ENCODE data around the gene PRSS58. TPM values are rescaled to one million over a fixed set of nuclear protein-coding genes. Genes with fewer than 3 reads are reported as not detected.
A peak's percentile ranks its signal among the peaks of the same experiment; 100 is the strongest.

PRSS58 gene
- total RNA-seq (not detected), polyA plus RNA-seq (not detected)
- long read RNA-seq, donor 1, result 0 reads
- long read RNA-seq, donor 2, result 0 reads
- long read RNA-seq, donor 3, result 0 reads
- long read RNA-seq, donor 4, result 0 reads
- long read RNA-seq, donor 5, result 0 reads
- long read RNA-seq, donor 6, result 0 reads
- long read RNA-seq, donor 7, result 0 reads
- long read RNA-seq, donor 8, result 0 reads
- long read RNA-seq, donor 9, result 0 reads
- long read RNA-seq, donor 10, result 0 reads

- WGBS, 5 donors, result 30 to 100% (median 83%) methylated on average over 1 of the region's 1 CpG
These were observed at the start of gene PRSS58 for GRCh38 chr7:142257958-142258357. Gene PRSS58 (minus strand): TSS chr7:142258058. CDS start chr7:142257707, 351 bp downstream.

DNA sequence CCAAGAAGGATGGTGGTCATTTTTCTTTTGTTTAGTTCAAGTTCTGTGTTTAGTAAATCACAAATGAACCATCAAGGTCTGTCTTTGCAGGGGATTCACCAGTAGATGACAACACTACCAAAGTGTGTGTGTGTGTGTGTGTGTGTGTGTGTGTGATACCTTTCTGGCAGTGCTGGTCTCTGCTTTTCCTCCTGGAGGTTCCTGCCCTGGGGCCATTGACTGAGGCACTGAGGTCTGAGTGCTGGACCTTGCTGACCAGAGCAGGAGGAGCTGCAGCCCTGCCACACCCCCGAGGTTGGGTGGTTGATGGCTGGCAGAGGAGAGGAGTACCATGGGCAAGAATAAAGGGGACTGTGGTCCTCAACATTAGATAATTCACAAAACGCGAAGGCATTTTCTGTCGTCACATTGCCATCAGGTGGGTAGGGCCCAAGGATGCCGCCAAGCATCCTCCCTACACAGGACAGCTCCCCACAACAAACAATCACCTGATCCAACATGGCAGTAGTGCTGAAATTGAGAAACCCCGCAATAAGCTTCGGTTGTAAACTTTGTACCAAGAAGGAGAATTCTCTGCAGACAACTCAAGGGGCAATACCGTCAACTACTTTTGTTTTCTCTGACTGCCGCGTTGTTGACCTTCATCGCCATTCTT, 49.5 kb upstream of the PRSS58 start:
- Histone ChIP-seq H3K9me3 (no peaks in the 10 kb centered on the region), H3K36me3 (no peaks in the 10 kb centered on the region), H3K27ac (no peak overlapping the region), H3K4me1 (no peaks in the 10 kb centered on the region), H3K4me3 (no peak overlapping the region), H3K27me3 (no peaks in the 10 kb centered on the region)
- no peak for DNase-seq
- no peak for TF ChIP-seq EP300 (IDR thresholded peaks at IDR 0.05)
- TF ChIP-seq, protein P1, sequence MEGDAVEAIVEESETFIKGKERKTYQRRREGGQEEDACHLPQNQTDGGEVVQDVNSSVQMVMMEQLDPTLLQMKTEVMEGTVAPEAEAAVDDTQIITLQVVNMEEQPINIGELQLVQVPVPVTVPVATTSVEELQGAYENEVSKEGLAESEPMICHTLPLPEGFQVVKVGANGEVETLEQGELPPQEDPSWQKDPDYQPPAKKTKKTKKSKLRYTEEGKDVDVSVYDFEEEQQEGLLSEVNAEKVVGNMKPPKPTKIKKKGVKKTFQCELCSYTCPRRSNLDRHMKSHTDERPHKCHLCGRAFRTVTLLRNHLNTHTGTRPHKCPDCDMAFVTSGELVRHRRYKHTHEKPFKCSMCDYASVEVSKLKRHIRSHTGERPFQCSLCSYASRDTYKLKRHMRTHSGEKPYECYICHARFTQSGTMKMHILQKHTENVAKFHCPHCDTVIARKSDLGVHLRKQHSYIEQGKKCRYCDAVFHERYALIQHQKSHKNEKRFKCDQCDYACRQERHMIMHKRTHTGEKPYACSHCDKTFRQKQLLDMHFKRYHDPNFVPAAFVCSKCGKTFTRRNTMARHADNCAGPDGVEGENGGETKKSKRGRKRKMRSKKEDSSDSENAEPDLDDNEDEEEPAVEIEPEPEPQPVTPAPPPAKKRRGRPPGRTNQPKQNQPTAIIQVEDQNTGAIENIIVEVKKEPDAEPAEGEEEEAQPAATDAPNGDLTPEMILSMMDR (IDR thresholded peaks at IDR 0.05), result no peak
- TF ChIP-seq POLR2A (IDR thresholded peaks at IDR 0.05), result no peak
- no peak for TF ChIP-seq POLR2AphosphoS5 (IDR thresholded peaks at IDR 0.05)
- intact Hi-C loops (cut with DNase I; ENCODE audit: low total_unique reads), result no loop called here
- WGBS, 5 donors, result 79 to 86% (median 83%) methylated on average over 11 of the region's 11 CpGs

More at GRCh38 chr7:142257958-142258357, at the start of gene PRSS58:
- TF ChIP-seq POLR2A (IDR thresholded peaks at IDR 0.05) (no peak), EP300 (IDR thresholded peaks at IDR 0.05) (no peak), POLR2AphosphoS5 (IDR thresholded peaks at IDR 0.05) (no peak)
- TF ChIP-seq, protein P1 (IDR thresholded peaks at IDR 0.05), result no peak
- no peak for DNase-seq
- intact Hi-C loops (cut with DNase I; ENCODE audit: low total_unique reads), result no loop called here
- H3K27ac ChIP-seq, result no peak within 1 kb of the TSS
- peaks cover 0 to 4% (median 0%) of the 10 kb centered on the region in 4 donors for H3K9me3 ChIP-seq
- H3K4me3 ChIP-seq, result no peak within 1 kb of the TSS
- H3K4me1 ChIP-seq, result no peaks in the 10 kb centered on the region
- H3K27me3 ChIP-seq, result no peaks in the 10 kb centered on the region
- no peaks in the 10 kb centered on the region for H3K36me3 ChIP-seq

GRCh38 chr7:142303650-142304049, 45.8 kb upstream of the PRSS58 start:
- DNase-seq, result no peak
- Histone ChIP-seq H3K27me3 (no peaks in the 10 kb centered on the region), H3K4me1 (no peaks in the 10 kb centered on the region), H3K36me3 (no peaks in the 10 kb centered on the region), H3K9me3 (no peaks in the 10 kb centered on the region), H3K27ac (no peak overlapping the region), H3K4me3 (no peak overlapping the region)
- intact Hi-C loops (cut with DNase I; ENCODE audit: low total_unique reads), result no loop called here
- TF ChIP-seq POLR2A (IDR thresholded peaks at IDR 0.05), result no peak
- no peak for TF ChIP-seq POLR2AphosphoS5 (IDR thresholded peaks at IDR 0.05)
- TF ChIP-seq EP300 (IDR thresholded peaks at IDR 0.05), result no peak
- WGBS, 5 donors, result 15 to 22% (median 17%) methylated on average over 2 of the region's 2 CpGs

GRCh38 chr7:142301923-142302550, 44.2 kb upstream of the PRSS58 start:
- TF ChIP-seq POLR2AphosphoS5 (IDR thresholded peaks at IDR 0.05), result no peak
- TF ChIP-seq, protein P1 (IDR thresholded peaks at IDR 0.05), result peak in 2 of 7 experiments; percentile 13 to 34
- Histone ChIP-seq H3K4me1 (no peaks in the 10 kb centered on the region), H3K27ac (no peak overlapping the region), H3K9me3 (no peaks in the 10 kb centered on the region), H3K27me3 (peaks cover 0 to 3% (median 0%) of the 10 kb centered on the region in 3 donors), H3K36me3 (no peaks in the 10 kb centered on the region), H3K4me3 (no peak overlapping the region)
- DNase-seq, result no peak
- intact Hi-C loops (cut with DNase I; ENCODE audit: low total_unique reads), result no loop called here
- 42 to 57% (median 45%) methylated on average over 3 of the region's 3 CpGs for WGBS, 5 donors
